ENCODE data around the gene PKN1. TPM values are rescaled to one million over a fixed set of nuclear protein-coding genes. Genes with fewer than 3 reads are reported as not detected.
A peak's percentile ranks its signal among the peaks of the same experiment; 100 is the strongest.

PKN1 gene
- total and polyA plus RNA-seq, 2 of the 13 experiments (the other 11 are each of a cell fraction or from before 2014, with no cell fraction given) = 45.7 to 54.5 TPM

DNA sequence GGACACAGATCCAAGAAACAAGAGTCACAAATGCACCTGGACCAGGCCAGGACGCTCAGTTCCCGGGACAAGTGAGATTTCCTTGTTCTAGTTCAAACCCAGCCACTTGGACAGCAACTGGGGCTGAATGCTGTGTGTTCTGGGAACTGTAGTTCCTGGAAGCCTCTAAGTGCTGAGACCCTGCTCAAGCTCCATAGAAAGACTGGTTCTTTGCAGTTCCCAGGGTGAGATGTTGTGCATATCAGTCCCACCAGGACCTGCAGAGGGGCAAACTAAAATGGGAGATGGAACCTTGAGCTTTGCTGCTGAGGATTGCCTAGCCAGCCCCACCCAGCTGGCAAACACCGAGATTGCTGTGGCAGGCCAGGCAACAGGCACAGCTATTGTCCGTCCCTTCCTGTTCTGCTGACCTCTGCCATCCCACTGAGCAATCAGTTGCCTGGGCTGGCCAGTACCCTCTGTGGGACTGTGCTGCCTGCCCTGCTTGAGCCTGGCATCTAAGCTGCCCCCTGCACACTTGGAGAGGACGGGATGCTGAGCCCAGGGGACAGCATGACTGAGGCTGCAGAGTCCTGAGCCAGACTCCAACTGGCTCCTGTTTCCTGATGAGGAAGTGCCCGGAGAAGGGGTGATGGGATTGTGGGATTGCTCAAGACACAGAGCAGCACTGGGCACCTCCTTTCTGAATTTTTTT is 64.3 kb downstream of the PKN1 start (continued):
- TF ChIP-seq, protein P1, sequence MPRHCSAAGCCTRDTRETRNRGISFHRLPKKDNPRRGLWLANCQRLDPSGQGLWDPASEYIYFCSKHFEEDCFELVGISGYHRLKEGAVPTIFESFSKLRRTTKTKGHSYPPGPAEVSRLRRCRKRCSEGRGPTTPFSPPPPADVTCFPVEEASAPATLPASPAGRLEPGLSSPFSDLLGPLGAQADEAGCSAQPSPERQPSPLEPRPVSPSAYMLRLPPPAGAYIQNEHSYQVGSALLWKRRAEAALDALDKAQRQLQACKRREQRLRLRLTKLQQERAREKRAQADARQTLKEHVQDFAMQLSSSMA (CRISPR knock-in tag; IDR thresholded peaks at IDR 0.05) = no peak
- TF ChIP-seq REL (CRISPR knock-in tag; conservative IDR thresholded peaks at IDR 0.05) (no peak), NRL (CRISPR knock-in tag; IDR thresholded peaks at IDR 0.05; ENCODE audit: borderline replicate concordance) (no peak), HOXD1 (CRISPR knock-in tag; IDR thresholded peaks at IDR 0.05) (no peak), ZMYM2 (CRISPR knock-in tag; IDR thresholded peaks at IDR 0.05) (no peak), ARNT2 (CRISPR knock-in tag; IDR thresholded peaks at IDR 0.05; ENCODE audit: low read depth) (no peak), ZNF101 (CRISPR knock-in tag; IDR thresholded peaks at IDR 0.05; ENCODE audit: borderline replicate concordance, low read depth) (no peak), ZSCAN20 (CRISPR knock-in tag; IDR thresholded peaks at IDR 0.05; ENCODE audit: borderline replicate concordance) (no peak), KLF6 (CRISPR knock-in tag; IDR thresholded peaks at IDR 0.05) (no peak), THYN1 (CRISPR knock-in tag; IDR thresholded peaks at IDR 0.05; ENCODE audit: borderline replicate concordance, low read depth) (no peak)
- TF ChIP-seq, protein P2, sequence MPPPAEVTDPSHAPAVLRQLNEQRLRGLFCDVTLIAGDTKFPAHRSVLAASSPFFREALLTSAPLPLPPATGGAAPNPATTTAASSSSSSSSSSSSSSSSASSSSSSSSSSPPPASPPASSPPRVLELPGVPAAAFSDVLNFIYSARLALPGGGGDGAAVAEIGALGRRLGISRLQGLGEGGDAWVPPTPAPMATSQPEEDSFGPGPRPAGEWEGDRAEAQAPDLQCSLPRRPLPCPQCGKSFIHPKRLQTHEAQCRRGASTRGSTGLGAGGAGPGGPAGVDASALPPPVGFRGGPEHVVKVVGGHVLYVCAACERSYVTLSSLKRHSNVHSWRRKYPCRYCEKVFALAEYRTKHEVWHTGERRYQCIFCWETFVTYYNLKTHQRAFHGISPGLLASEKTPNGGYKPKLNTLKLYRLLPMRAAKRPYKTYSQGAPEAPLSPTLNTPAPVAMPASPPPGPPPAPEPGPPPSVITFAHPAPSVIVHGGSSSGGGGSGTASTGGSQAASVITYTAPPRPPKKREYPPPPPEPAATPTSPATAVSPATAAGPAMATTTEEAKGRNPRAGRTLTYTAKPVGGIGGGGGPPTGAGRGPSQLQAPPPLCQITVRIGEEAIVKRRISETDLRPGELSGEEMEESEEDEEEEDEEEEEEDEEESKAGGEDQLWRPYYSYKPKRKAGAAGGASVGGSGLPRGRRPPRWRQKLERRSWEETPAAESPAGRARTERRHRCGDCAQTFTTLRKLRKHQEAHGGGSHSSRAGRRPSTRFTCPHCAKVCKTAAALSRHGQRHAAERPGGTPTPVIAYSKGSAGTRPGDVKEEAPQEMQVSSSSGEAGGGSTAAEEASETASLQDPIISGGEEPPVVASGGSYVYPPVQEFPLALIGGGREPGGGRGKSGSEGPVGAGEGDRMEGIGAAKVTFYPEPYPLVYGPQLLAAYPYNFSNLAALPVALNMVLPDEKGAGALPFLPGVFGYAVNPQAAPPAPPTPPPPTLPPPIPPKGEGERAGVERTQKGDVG (CRISPR knock-in tag; IDR thresholded peaks at IDR 0.05; ENCODE audit: borderline replicate concordance) = no peak
- TF ChIP-seq, protein P3, sequence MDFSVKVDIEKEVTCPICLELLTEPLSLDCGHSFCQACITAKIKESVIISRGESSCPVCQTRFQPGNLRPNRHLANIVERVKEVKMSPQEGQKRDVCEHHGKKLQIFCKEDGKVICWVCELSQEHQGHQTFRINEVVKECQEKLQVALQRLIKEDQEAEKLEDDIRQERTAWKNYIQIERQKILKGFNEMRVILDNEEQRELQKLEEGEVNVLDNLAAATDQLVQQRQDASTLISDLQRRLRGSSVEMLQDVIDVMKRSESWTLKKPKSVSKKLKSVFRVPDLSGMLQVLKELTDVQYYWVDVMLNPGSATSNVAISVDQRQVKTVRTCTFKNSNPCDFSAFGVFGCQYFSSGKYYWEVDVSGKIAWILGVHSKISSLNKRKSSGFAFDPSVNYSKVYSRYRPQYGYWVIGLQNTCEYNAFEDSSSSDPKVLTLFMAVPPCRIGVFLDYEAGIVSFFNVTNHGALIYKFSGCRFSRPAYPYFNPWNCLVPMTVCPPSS (IDR thresholded peaks at IDR 0.05) = no peak
- TF ChIP-seq, protein P4, sequence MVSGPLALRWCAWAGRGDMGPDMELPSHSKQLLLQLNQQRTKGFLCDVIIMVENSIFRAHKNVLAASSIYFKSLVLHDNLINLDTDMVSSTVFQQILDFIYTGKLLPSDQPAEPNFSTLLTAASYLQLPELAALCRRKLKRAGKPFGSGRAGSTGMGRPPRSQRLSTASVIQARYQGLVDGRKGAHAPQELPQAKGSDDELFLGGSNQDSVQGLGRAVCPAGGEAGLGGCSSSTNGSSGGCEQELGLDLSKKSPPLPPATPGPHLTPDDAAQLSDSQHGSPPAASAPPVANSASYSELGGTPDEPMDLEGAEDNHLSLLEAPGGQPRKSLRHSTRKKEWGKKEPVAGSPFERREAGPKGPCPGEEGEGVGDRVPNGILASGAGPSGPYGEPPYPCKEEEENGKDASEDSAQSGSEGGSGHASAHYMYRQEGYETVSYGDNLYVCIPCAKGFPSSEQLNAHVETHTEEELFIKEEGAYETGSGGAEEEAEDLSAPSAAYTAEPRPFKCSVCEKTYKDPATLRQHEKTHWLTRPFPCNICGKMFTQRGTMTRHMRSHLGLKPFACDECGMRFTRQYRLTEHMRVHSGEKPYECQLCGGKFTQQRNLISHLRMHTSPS (CRISPR knock-in tag; IDR thresholded peaks at IDR 0.05; ENCODE audit: low read depth) = peak; percentile 97
- TF ChIP-seq, protein P5, sequence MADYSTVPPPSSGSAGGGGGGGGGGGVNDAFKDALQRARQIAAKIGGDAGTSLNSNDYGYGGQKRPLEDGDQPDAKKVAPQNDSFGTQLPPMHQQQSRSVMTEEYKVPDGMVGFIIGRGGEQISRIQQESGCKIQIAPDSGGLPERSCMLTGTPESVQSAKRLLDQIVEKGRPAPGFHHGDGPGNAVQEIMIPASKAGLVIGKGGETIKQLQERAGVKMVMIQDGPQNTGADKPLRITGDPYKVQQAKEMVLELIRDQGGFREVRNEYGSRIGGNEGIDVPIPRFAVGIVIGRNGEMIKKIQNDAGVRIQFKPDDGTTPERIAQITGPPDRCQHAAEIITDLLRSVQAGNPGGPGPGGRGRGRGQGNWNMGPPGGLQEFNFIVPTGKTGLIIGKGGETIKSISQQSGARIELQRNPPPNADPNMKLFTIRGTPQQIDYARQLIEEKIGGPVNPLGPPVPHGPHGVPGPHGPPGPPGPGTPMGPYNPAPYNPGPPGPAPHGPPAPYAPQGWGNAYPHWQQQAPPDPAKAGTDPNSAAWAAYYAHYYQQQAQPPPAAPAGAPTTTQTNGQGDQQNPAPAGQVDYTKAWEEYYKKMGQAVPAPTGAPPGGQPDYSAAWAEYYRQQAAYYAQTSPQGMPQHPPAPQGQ (CRISPR knock-in tag; IDR thresholded peaks at IDR 0.05; ENCODE audit: borderline replicate concordance) = no peak
- TF ChIP-seq, protein P6, sequence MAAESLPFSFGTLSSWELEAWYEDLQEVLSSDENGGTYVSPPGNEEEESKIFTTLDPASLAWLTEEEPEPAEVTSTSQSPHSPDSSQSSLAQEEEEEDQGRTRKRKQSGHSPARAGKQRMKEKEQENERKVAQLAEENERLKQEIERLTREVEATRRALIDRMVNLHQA (CRISPR knock-in tag; IDR thresholded peaks at IDR 0.05) = no peak
- TF ChIP-seq, protein P7, sequence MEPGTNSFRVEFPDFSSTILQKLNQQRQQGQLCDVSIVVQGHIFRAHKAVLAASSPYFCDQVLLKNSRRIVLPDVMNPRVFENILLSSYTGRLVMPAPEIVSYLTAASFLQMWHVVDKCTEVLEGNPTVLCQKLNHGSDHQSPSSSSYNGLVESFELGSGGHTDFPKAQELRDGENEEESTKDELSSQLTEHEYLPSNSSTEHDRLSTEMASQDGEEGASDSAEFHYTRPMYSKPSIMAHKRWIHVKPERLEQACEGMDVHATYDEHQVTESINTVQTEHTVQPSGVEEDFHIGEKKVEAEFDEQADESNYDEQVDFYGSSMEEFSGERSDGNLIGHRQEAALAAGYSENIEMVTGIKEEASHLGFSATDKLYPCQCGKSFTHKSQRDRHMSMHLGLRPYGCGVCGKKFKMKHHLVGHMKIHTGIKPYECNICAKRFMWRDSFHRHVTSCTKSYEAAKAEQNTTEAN (CRISPR knock-in tag; conservative IDR thresholded peaks at IDR 0.05) = no peak

All from HepG2 (cell line).